ENCODE results near the gene VEGFD.

Gene VEGFD

GRCh38 chrX:15299941-15300851 is 84.0 kb downstream of the VEGFD start:
- TF ChIP-seq, protein P1, sequence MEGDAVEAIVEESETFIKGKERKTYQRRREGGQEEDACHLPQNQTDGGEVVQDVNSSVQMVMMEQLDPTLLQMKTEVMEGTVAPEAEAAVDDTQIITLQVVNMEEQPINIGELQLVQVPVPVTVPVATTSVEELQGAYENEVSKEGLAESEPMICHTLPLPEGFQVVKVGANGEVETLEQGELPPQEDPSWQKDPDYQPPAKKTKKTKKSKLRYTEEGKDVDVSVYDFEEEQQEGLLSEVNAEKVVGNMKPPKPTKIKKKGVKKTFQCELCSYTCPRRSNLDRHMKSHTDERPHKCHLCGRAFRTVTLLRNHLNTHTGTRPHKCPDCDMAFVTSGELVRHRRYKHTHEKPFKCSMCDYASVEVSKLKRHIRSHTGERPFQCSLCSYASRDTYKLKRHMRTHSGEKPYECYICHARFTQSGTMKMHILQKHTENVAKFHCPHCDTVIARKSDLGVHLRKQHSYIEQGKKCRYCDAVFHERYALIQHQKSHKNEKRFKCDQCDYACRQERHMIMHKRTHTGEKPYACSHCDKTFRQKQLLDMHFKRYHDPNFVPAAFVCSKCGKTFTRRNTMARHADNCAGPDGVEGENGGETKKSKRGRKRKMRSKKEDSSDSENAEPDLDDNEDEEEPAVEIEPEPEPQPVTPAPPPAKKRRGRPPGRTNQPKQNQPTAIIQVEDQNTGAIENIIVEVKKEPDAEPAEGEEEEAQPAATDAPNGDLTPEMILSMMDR (IDR thresholded peaks at IDR 0.05), result peak; percentile 50; the same call in 1 of the 2 replicates

DNA sequence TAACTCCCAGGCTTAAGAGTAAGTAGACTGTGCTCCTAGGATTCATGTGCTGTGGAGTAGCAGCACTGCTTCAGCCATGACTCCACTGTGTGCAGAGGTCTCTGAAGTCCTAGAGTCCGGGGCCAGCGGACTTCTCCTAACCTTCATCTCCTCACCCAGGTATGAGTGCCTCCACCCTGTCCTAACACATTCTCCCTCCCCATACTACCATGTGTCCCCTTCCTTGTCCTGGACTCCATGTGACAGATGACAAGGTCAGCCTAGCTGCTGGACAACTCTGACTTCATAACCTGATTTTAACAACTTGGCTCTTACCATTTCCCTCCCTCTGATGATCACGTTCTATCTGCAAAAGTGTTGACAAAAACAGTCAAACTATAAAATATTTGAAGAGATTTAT is 85.4 kb downstream of the VEGFD start:
- TF ChIP-seq, protein P1 (IDR thresholded peaks at IDR 0.05), result no peak

GRCh38 chrX:15298201-15298600 is 86.0 kb downstream of the VEGFD start:
- TF ChIP-seq, protein P1 (IDR thresholded peaks at IDR 0.05), result no peak

Measured in LNCAP (cell line).